GM12892 (cell line): ENCODE measurements around the gene NFYB.

Source experiments
- POLR2A ChIP-seq: IDR thresholded peaks from 2 replicates; pipeline ENCODE4 v1.6.1; 2011; ENCODE audit warnings: low read depth, low read length, control low read depth
- POLR2AphosphoS5 ChIP-seq: IDR thresholded peaks from 2 replicates; pipeline ENCODE4 v1.6.1; 2011; ENCODE audit warnings: low read depth, low read length, control low read depth

- TF ChIP-seq POLR2A (no peak), POLR2AphosphoS5 (no peak)
Measured at GRCh38 chr12:104183443-104183842, 45.4 kb upstream of the NFYB start.
